PC-3 (cell line): ENCODE results near the gene VDR. TPM values are rescaled to one million over a fixed set of nuclear protein-coding genes. Genes with fewer than 3 reads are reported as not detected.

ENCODE experiments used
- ATAC-seq: fragments of 200-7000 bp; cut with Tn5 transposase; 2 replicates; pipeline ENCODE4 v1.9.1; 2020; ENCODE audit warnings: mild to moderate bottlenecking, moderate library complexity
- BruUV-seq: library from RNA; stranded (reverse); fragments of 400-500 nt; replicated peaks from 2 replicates; lab custom pipeline; 2021; lab: Mats Ljungman, UMichigan
- CTCF ChIA-PET: fragments of 300-600 bp; sonication (Branson Sonifier 250); formaldehyde crosslinking; loops from one replicate; lab custom pipeline; 2022; ENCODE audit warnings: antibody characterized with exemption; lab: Charles Lee
- POLR2A ChIA-PET: fragments of 300-600 bp; sonication (Branson Sonifier 250); formaldehyde crosslinking; loops from one replicate; lab custom pipeline; 2022; ENCODE audit warnings: antibody characterized with exemption; ENCODE audit not compliant: unreplicated experiment; lab: Charles Lee
- DNase-seq: peaks from one replicate; pipeline ENCODE4 v3.0.0-alpha.2; 2015
- H2AFZ ChIP-seq: fragments of 300-600 bp; sonication (generic); 2 replicates; pipeline ENCODE4 v1.6.0; 2016; ENCODE audit warnings: antibody characterized with exemption, low read length
- H3F3A ChIP-seq: fragments of 300-600 bp; sonication (generic); one replicate; pipeline ENCODE4 v1.6.0; 2017; ENCODE audit warnings: antibody characterized with exemption, low read length, control low read depth, mild to moderate bottlenecking; ENCODE audit not compliant: unreplicated experiment
- H3K27ac ChIP-seq: fragments of 300-600 bp; sonication (generic); 2 replicates; pipeline ENCODE4 v1.5.1; 2016; ENCODE audit warnings: mild to moderate bottlenecking, low read length
- H3K27me3 ChIP-seq: fragments of 300-600 bp; sonication (generic); 2 replicates; pipeline ENCODE4 v1.6.1; 2016; ENCODE audit warnings: low read length, mixed read lengths
- H3K36me3 ChIP-seq: fragments of 300-600 bp; sonication (generic); 2 replicates; pipeline ENCODE4 v1.6.1; 2016; ENCODE audit warnings: low read depth, mixed run types, low read length, mixed read lengths
- H3K4me1 ChIP-seq: fragments of 300-600 bp; sonication (generic); 2 replicates; pipeline ENCODE4 v1.5.1; 2016; ENCODE audit warnings: low read length; ENCODE audit not compliant: insufficient read depth
- H3K4me2 ChIP-seq: fragments of 300-600 bp; sonication (generic); 2 replicates; pipeline ENCODE4 v1.6.0; 2016; ENCODE audit warnings: low read length
- H3K4me3 ChIP-seq: fragments of 300-600 bp; sonication (generic); 2 replicates; pipeline ENCODE4 v1.5.1; 2016; ENCODE audit warnings: mild to moderate bottlenecking, low read length, mixed read lengths
- H3K79me2 ChIP-seq: fragments of 300-600 bp; sonication (generic); 2 replicates; pipeline ENCODE4 v1.6.1; 2017; ENCODE audit warnings: low read length, mixed read lengths
- H3K9ac ChIP-seq: fragments of 300-600 bp; sonication (generic); 2 replicates; pipeline ENCODE4 v1.6.0; 2016; ENCODE audit warnings: mild to moderate bottlenecking, low read length
- H3K9me2 ChIP-seq: fragments of 300-600 bp; sonication (generic); replicated peaks from 2 replicates; pipeline ENCODE4 v1.6.1; 2016; ENCODE audit warnings: mixed run types, low read length, mixed read lengths
- H3K9me3 ChIP-seq: fragments of 300-600 bp; sonication (generic); 2 replicates; pipeline ENCODE4 v1.6.1; 2016; ENCODE audit warnings: low read length, mixed read lengths
- H4K20me1 ChIP-seq: fragments of 300-600 bp; sonication (generic); 2 replicates; pipeline ENCODE4 v1.6.1; 2016; ENCODE audit warnings: low read length, mixed read lengths
- CTCF ChIP-seq: fragments of 300-600 bp; sonication (generic); conservative IDR thresholded peaks from 2 replicates; pipeline ENCODE4 v1.5.1; 2017; ENCODE audit warnings: antibody characterized with exemption, low read depth, mild to moderate bottlenecking, low read length
- EZH2 ChIP-seq: fragments of 300-600 bp; sonication (generic); IDR thresholded peaks from one replicate; pipeline ENCODE4 v1.6.1; 2017; ENCODE audit warnings: antibody characterized with exemption, mild to moderate bottlenecking, low read length; ENCODE audit not compliant: unreplicated experiment
- EZH2phosphoT487 ChIP-seq: fragments of 300-600 bp; sonication (generic); IDR thresholded peaks from 2 replicates; pipeline ENCODE4 v1.6.1; 2018; ENCODE audit warnings: mild to moderate bottlenecking, antibody characterized with exemption, low read length, borderline replicate concordance
- intact Hi-C: fragments of 100-400 bp; cut with micrococcal nuclease; formaldehyde crosslinking; loops from 2 replicates; pipeline ENCODE4 v1.9.0; 2023
- total RNA-seq: library from RNA; depleted of rRNA; stranded (reverse); fragments of >200 nt; gene quantifications from 2 replicates; pipeline ENCODE4 v1.2.3, GENCODE V29; 2014

VDR gene
- total RNA-seq, 1 experiment from 2014 or later: 19.9 TPM

GRCh38 chr12:47860873-47861272 is 43.9 kb downstream of the VDR start:
- TF ChIP-seq CTCF (no peak), EZH2 (no peak), EZH2phosphoT487 (no peak)
- no peaks in the 10 kb centered on the region for H3K27me3 ChIP-seq
- ChIA-PET CTCF (no interaction called here), POLR2A (no interaction called here)
- intact Hi-C loops: no loop called here
- peaks cover 8% of the 10 kb centered on the region for H3K36me3 ChIP-seq
- H3F3A ChIP-seq: no peaks in the 10 kb centered on the region
- peaks cover 7% of the 10 kb centered on the region for H3K4me1 ChIP-seq
- no peaks in the 10 kb centered on the region for H3K9me3 ChIP-seq
- ATAC-seq (no peak), DNase-seq (no peak)
- no peak overlapping the region for H3K4me3 ChIP-seq
- no peaks in the 10 kb centered on the region for H3K79me2 ChIP-seq
- no peak overlapping the region for H2AFZ ChIP-seq
- BruUV-seq: no TSS peak
- H3K9ac ChIP-seq: no peak overlapping the region
- no peak overlapping the region for H3K27ac ChIP-seq
- H3K9me2 ChIP-seq: no peaks in the 10 kb centered on the region
- H4K20me1 ChIP-seq: no peaks in the 10 kb centered on the region
- no peak overlapping the region for H3K4me2 ChIP-seq

- Histone ChIP-seq H3K27ac (no peak overlapping the region), H3K9me2 (no peaks in the 10 kb centered on the region), H3K4me2 (no peak overlapping the region), H3K9ac (no peak overlapping the region), H2AFZ (no peak overlapping the region), H3K27me3 (no peaks in the 10 kb centered on the region), H3K79me2 (no peaks in the 10 kb centered on the region), H3K4me1 (peaks cover 7% of the 10 kb centered on the region), H4K20me1 (no peaks in the 10 kb centered on the region), H3K9me3 (no peaks in the 10 kb centered on the region), H3K36me3 (peaks cover 10% of the 10 kb centered on the region), H3F3A (no peaks in the 10 kb centered on the region), H3K4me3 (no peak overlapping the region)
- CTCF ChIA-PET: no interaction called here
- TF ChIP-seq EZH2 (no peak), EZH2phosphoT487 (no peak), CTCF (no peak)
- intact Hi-C loops: no loop called here
- POLR2A ChIA-PET: no interaction called here
- DNase-seq (no peak), ATAC-seq (no peak)
- no TSS peak for BruUV-seq
Observed at GRCh38 chr12:47860279-47860841, 44.4 kb downstream of the VDR start.

GRCh38 chr12:47858511-47859266 is 46.1 kb downstream of the VDR start:
- H3K9me3 ChIP-seq: no peaks in the 10 kb centered on the region
- no peaks in the 10 kb centered on the region for H3K79me2 ChIP-seq
- no peak overlapping the region for H3K4me2 ChIP-seq
- H3K36me3 ChIP-seq: peaks cover 17% of the 10 kb centered on the region
- ATAC-seq (peak; percentile 75), DNase-seq (peak; percentile 67)
- TF ChIP-seq EZH2 (no peak), EZH2phosphoT487 (no peak), CTCF (no peak)
- POLR2A ChIA-PET: no interaction called here
- intact Hi-C loops: no loop called here
- CTCF ChIA-PET: no interaction called here
- H3K9me2 ChIP-seq: no peaks in the 10 kb centered on the region
- H3F3A ChIP-seq: no peaks in the 10 kb centered on the region
- H3K27me3 ChIP-seq: no peaks in the 10 kb centered on the region
- no TSS peak for BruUV-seq
- no peaks in the 10 kb centered on the region for H4K20me1 ChIP-seq
- no peak overlapping the region for H3K27ac ChIP-seq
- H2AFZ ChIP-seq: no peak overlapping the region
- no peak overlapping the region for H3K9ac ChIP-seq
- peaks cover 7% of the 10 kb centered on the region for H3K4me1 ChIP-seq
- H3K4me3 ChIP-seq: no peak overlapping the region
